OCI-M2 (cell line): ENCODE measurements around the gene SLC35B1.
"Not testable (repeated sequence)": the region's sequence is repeated elsewhere in the genome, so short reads cannot be mapped to it uniquely, and the experiment has no call there.

Source experiments
- DNase-seq: peaks from one replicate; lab custom pipeline; 2025; ENCODE audit not compliant: unreplicated experiment; lab: John Stamatoyannopoulos, UW

SLC35B1 gene

GRCh38 chr17:49673679-49674078 is 34.1 kb downstream of the SLC35B1 start:
- DNase-seq: not testable (repeated sequence)

GRCh38 chr17:49670641-49671040 is 37.1 kb downstream of the SLC35B1 start:
- no peak for DNase-seq

- DNase-seq: no peak
Measured at GRCh38 chr17:49670002-49670401, 37.8 kb downstream of the SLC35B1 start.

GRCh38 chr17:49667854-49668253 is 39.9 kb downstream of the SLC35B1 start:
- DNase-seq: no peak

- DNase-seq: no peak
Measured at GRCh38 chr17:49664706-49665211, 43.0 kb downstream of the SLC35B1 start.

GRCh38 chr17:49659661-49660382 is 47.9 kb downstream of the SLC35B1 start:
- DNase-seq: no peak

- no peak for DNase-seq
Measured at GRCh38 chr17:49656247-49656646, 51.5 kb downstream of the SLC35B1 start.
